Dendritic cell treated with granulocyte-macrophage colony-stimulating factor and Interleukin-4, amounts not matched to agents 40 ng/mL and 50 ng/mL, for 4 days (primary cell): Measurements from ENCODE around the gene TKFC.
A peak's percentile ranks its signal among the peaks of the same experiment; 100 is the strongest.

Experiments
- H3K27ac Mint-ChIP-seq: one replicate; pipeline ENCODE4 v1.8.0; 2022; ENCODE audit warnings: mild to moderate bottlenecking, mixed read lengths
- H3K27me3 Mint-ChIP-seq: one replicate; pipeline ENCODE4 v1.8.0; 2022; ENCODE audit warnings: mild to moderate bottlenecking, mixed read lengths
- H3K36me3 Mint-ChIP-seq: one replicate; pipeline ENCODE4 v1.8.0; 2022; ENCODE audit warnings: low read depth, mixed read lengths
- H3K4me1 Mint-ChIP-seq: one replicate; pipeline ENCODE4 v1.8.0; 2022; ENCODE audit warnings: low read depth, mixed read lengths
- H3K4me3 Mint-ChIP-seq: one replicate; pipeline ENCODE4 v1.8.0; 2022; ENCODE audit warnings: mild to moderate bottlenecking, moderate library complexity, mixed read lengths
- H3K9me3 Mint-ChIP-seq: one replicate; pipeline ENCODE4 v1.8.0; 2022; ENCODE audit warnings: mixed read lengths
- intact Hi-C: fragments of 100-400 bp; cut with micrococcal nuclease; formaldehyde crosslinking; loops from one replicate; pipeline ENCODE4 v1.15.0; 2022

TKFC gene

GRCh38 chr11:61333550-61334433, 764 bp downstream of the TKFC start:
- Mint-ChIP-seq H3K27ac (peak overlapping the region; percentile 83), H3K4me1 (peaks cover 53% of the 10 kb centered on the region), H3K9me3 (no peaks in the 10 kb centered on the region), H3K4me3 (peak overlapping the region; percentile 87), H3K36me3 (peaks cover 54% of the 10 kb centered on the region), H3K27me3 (no peaks in the 10 kb centered on the region)
- intact Hi-C loops = loop anchor here (1.0 to 10.0 kb wide), 2 partner anchors 28 to 79 kb away; partner anchors contain the start of gene CYB561A3

GRCh38 chr11:61334434-61335354, 1.7 kb downstream of the TKFC start:
- Mint-ChIP-seq H3K9me3 (no peaks in the 10 kb centered on the region), H3K36me3 (peaks cover 54% of the 10 kb centered on the region), H3K4me1 (peaks cover 53% of the 10 kb centered on the region), H3K4me3 (no peak overlapping the region), H3K27ac (no peak overlapping the region), H3K27me3 (no peaks in the 10 kb centered on the region)
- intact Hi-C loops = loop anchor here (10.0 kb wide), 1 partner anchor 80 kb away; no protein-coding TSS in a partner anchor

- no peak overlapping the region for H3K4me3 Mint-ChIP-seq
- peaks cover 51% of the 10 kb centered on the region for H3K36me3 Mint-ChIP-seq
- no peaks in the 10 kb centered on the region for H3K9me3 Mint-ChIP-seq
- no peak overlapping the region for H3K27ac Mint-ChIP-seq
- no peaks in the 10 kb centered on the region for H3K27me3 Mint-ChIP-seq
- peaks cover 48% of the 10 kb centered on the region for H3K4me1 Mint-ChIP-seq
- intact Hi-C loops = loop anchor here (10.0 kb wide), 1 partner anchor 81 kb away; no protein-coding TSS in a partner anchor
Measured at GRCh38 chr11:61335355-61335710, 2.3 kb downstream of the TKFC start.

GRCh38 chr11:61336171-61336935, 3.3 kb downstream of the TKFC start:
- Mint-ChIP-seq H3K4me3 (no peak overlapping the region), H3K36me3 (peaks cover 52% of the 10 kb centered on the region), H3K4me1 (peaks cover 48% of the 10 kb centered on the region), H3K27ac (no peak overlapping the region), H3K9me3 (no peaks in the 10 kb centered on the region), H3K27me3 (no peaks in the 10 kb centered on the region)
- intact Hi-C loops = loop anchor here (1.0 to 10.0 kb wide), 2 partner anchors 49 to 82 kb away; no protein-coding TSS in a partner anchor

- H3K9me3 Mint-ChIP-seq = no peaks in the 10 kb centered on the region
- peak overlapping the region; percentile 2 for H3K27ac Mint-ChIP-seq
- intact Hi-C loops = loop anchor here (10.0 kb wide), 1 partner anchor 83 kb away; no protein-coding TSS in a partner anchor
- H3K27me3 Mint-ChIP-seq = no peaks in the 10 kb centered on the region
- H3K36me3 Mint-ChIP-seq = peaks cover 54% of the 10 kb centered on the region
- H3K4me1 Mint-ChIP-seq = peaks cover 34% of the 10 kb centered on the region
- H3K4me3 Mint-ChIP-seq = no peak overlapping the region
Measured at GRCh38 chr11:61337706-61338470, 4.9 kb downstream of the TKFC start.

GRCh38 chr11:61338783-61339489, 5.9 kb downstream of the TKFC start:
- intact Hi-C loops = loop anchor here (10.0 kb wide), 1 partner anchor 84 kb away; no protein-coding TSS in a partner anchor
- Mint-ChIP-seq H3K36me3 (peaks cover 50% of the 10 kb centered on the region), H3K27me3 (no peaks in the 10 kb centered on the region), H3K27ac (no peak overlapping the region), H3K4me3 (no peak overlapping the region), H3K9me3 (no peaks in the 10 kb centered on the region), H3K4me1 (peaks cover 27% of the 10 kb centered on the region)

GRCh38 chr11:61339490-61339878, 6.5 kb downstream of the TKFC start:
- Mint-ChIP-seq H3K4me3 (no peak overlapping the region), H3K27me3 (no peaks in the 10 kb centered on the region), H3K36me3 (peaks cover 50% of the 10 kb centered on the region), H3K4me1 (peaks cover 27% of the 10 kb centered on the region), H3K9me3 (no peaks in the 10 kb centered on the region), H3K27ac (no peak overlapping the region)
- intact Hi-C loops = loop anchor here (10.0 kb wide), 1 partner anchor 85 kb away; no protein-coding TSS in a partner anchor

GRCh38 chr11:61340979-61341378, 8.0 kb downstream of the TKFC start:
- Mint-ChIP-seq H3K27me3 (no peaks in the 10 kb centered on the region), H3K36me3 (peaks cover 53% of the 10 kb centered on the region), H3K4me1 (peaks cover 29% of the 10 kb centered on the region), H3K9me3 (no peaks in the 10 kb centered on the region), H3K4me3 (no peak overlapping the region), H3K27ac (no peak overlapping the region)
- intact Hi-C loops = no loop called here

GRCh38 chr11:61341706-61342105, 8.7 kb downstream of the TKFC start:
- peaks cover 61% of the 10 kb centered on the region for H3K36me3 Mint-ChIP-seq
- no peak overlapping the region for H3K27ac Mint-ChIP-seq

GRCh38 chr11:61342207-61342803, 9.3 kb downstream of the TKFC start:
- no peak overlapping the region for H3K27ac Mint-ChIP-seq
- H3K36me3 Mint-ChIP-seq = peaks cover 67% of the 10 kb centered on the region

More at GRCh38 chr11:61341706-61342105, 8.7 kb downstream of the TKFC start:
- Mint-ChIP-seq H3K4me3 (no peak overlapping the region), H3K27me3 (no peaks in the 10 kb centered on the region), H3K4me1 (peaks cover 32% of the 10 kb centered on the region), H3K9me3 (no peaks in the 10 kb centered on the region)
- intact Hi-C loops = no loop called here

GRCh38 chr11:61343792-61344745, 11.0 kb downstream of the TKFC start:
- Mint-ChIP-seq H3K36me3 (peaks cover 73% of the 10 kb centered on the region), H3K27me3 (no peaks in the 10 kb centered on the region), H3K27ac (no peak overlapping the region), H3K4me3 (no peak overlapping the region), H3K4me1 (peaks cover 37% of the 10 kb centered on the region), H3K9me3 (no peaks in the 10 kb centered on the region)
- intact Hi-C loops = no loop called here

More at GRCh38 chr11:61342207-61342803, 9.3 kb downstream of the TKFC start:
- Mint-ChIP-seq H3K4me1 (peaks cover 30% of the 10 kb centered on the region), H3K9me3 (no peaks in the 10 kb centered on the region), H3K4me3 (no peak overlapping the region), H3K27me3 (no peaks in the 10 kb centered on the region)
- intact Hi-C loops = no loop called here
